EH (cell line): ENCODE data around the gene DGCR6.
"Not testable (repeated sequence)": the region's sequence is repeated elsewhere in the genome, so short reads cannot be mapped to it uniquely, and the experiment has no call there.

ENCODE experiments used
- DNase-seq: peaks from one replicate; pipeline ENCODE4 v3.0.0-alpha.2; 2015; ENCODE audit warnings: low read depth

The DGCR6 gene

DNA sequence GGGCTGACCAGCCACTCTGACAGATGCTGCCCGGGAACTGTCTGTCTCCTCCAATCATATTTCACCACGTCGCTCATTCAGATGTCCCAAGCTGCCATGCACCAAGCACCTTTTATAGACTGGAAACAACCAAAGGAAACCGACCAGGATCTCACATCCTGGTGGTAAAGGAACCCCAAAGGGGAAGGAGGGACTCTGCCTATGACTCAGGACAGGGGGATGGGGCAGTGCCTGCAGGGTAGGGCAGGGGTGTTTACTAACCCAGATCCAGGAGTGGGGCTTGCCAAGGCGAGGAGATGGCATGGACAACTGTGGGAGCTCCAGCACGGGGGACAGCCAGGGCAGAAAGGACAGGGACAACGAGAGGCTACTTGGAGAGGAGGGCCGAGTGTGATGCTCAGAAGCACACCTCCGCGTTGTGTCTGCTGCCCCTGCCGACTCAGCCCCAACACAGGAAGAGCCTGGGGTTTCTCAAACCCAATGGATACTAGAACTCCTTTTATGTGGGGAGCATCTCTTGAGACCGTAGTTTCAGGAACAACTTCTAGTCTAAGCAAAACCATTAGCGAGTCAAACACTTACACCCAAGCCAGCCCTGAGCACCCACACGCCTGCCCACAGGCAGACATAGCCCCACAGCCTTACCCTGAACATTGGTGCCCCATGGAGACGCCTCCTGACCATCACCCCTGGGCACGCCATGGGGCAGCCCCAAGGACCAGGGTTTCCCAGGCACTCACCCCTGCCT lies 26.0 kb downstream of the DGCR6 start:
- no peak for DNase-seq

GRCh38 chr22:18933914-18934313 lies 27.8 kb downstream of the DGCR6 start:
- no peak for DNase-seq

GRCh38 chr22:18934688-18935087 lies 28.6 kb downstream of the DGCR6 start:
- not testable (repeated sequence) for DNase-seq

DNA sequence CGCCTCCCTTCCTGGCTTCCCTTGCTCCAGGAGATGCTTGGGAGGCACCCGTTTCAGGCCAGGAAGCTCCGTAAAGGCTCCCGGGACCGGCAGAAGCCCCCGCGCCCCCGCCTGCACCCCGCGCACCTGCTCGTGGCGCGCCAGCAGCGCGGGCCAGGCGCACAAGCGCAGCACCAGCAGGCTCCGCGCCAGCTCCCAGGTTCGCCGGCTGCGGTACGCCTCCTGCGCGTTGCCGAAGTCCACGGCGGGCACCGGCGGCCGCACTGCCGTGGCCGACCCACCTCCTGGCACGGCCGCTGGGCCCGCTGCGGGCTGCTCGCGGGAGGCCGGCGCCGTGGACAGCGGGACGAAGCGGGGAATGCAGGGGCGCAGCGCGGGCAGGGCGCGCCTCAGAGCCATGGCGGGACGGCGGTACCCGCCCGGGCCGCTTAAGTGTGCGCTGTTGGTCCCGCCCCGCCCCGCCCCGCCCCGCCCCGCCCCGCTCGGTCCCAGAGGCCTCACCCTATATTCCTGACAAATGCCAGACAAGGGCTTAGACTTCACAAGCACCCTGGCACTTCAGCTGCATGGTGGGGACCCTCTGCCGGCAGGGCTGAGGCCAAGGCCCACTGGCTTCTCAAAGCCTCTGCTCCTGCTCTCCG lies 29.9 kb downstream of the DGCR6 start, which contains the start of gene PRODH:
TSS of gene PRODH (minus strand) at position 405 of the 641 bp plus-strand sequence. CDS start at position 399, 6 bp downstream.
- DNase-seq: no peak

GRCh38 chr22:18938691-18939090 lies 32.6 kb downstream of the DGCR6 start:
- DNase-seq: not testable (repeated sequence)

GRCh38 chr22:18947105-18947504 lies 41.0 kb downstream of the DGCR6 start:
- not testable (repeated sequence) for DNase-seq

GRCh38 chr22:18947905-18948304 lies 41.8 kb downstream of the DGCR6 start:
- DNase-seq: no peak

DNA sequence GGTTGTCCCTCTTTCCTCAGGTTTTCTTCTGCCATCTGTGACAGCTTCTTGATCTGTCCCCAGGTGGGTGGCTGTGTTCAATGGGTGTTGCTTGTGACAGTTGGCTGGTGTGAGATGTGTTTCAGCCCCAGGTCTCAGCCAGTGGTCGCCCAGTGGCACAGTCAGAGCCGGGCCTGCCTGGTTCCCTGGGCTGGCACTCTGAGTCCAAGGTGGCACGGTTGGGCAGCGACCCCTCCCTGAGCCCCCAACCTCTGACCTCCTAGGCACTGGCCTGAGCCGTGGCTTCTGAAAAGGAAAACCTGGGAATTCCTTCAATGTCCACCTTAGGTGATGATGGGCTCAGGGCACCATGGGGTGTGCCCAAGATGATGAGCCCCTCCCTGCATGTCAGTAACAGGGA lies 44.0 kb downstream of the DGCR6 start:
- DNase-seq: no peak

- no peak for DNase-seq
Measured at GRCh38 chr22:18952022-18952421, 45.9 kb downstream of the DGCR6 start.

- not testable (repeated sequence) for DNase-seq
Measured at GRCh38 chr22:18953128-18953527, 47.0 kb downstream of the DGCR6 start.

- DNase-seq: peak; percentile 57
Measured at GRCh38 chr22:18954303-18954989, 48.3 kb downstream of the DGCR6 start.

- no peak for DNase-seq
Measured at GRCh38 chr22:18954990-18955571, 49.0 kb downstream of the DGCR6 start.

DNA sequence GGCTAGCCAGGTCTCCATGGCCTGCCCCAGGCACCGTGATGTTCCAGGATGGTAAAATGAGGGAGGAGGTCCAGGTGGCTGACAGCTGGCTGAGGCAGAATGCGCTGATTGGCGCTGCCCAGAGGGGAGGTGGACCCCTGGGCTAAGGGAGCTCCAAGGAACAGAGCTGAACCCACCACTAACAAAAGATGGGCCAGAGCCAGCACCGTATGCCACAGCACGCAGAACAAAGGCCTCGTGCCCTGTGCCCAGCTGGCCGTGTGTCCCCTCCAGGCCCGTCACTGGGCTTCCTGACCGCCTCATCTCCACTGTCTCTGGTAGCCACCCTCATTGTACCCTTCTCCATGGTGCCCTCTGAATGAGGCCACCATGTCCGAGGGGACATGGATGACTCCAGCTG lies 49.6 kb downstream of the DGCR6 start:
- DNase-seq: no peak

DNA sequence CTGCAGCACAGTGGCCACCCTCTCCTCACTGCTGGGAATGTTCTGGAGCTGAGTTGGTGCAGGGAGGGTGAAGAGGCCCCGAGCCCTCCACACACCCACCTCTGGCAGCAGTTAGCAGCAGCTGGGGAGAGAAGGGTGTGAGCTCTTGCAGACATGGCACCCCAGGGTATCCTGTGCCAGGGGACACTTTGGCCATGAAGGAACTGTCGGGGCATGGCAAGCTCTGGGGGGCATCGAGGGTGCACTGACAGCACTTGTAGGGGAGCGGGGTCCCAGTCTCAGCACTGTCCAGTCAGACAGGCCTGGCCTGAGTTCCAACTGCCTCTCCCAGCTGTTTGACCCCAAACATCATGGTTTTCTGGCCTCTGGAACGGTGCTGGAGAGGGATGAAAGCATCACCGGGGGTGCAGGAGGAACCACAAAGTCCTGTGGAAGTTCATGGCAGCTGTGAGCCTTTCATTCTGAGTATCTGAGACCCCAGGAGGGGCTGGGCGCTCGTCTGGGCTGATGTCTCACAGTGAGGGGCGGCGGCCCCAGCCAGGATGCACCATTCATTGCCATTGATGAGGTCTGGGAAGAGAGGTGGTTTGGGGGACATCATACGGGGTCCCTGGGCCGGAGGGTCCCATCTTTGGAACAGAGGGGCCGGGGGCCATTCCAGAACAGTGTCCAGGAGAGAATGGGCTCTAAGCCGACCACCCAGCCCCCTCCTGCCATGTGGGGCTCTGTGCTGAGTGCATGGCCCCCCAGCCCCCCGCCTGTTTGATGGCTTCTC lies 50.2 kb downstream of the DGCR6 start:
- not testable (repeated sequence) for DNase-seq

DNA sequence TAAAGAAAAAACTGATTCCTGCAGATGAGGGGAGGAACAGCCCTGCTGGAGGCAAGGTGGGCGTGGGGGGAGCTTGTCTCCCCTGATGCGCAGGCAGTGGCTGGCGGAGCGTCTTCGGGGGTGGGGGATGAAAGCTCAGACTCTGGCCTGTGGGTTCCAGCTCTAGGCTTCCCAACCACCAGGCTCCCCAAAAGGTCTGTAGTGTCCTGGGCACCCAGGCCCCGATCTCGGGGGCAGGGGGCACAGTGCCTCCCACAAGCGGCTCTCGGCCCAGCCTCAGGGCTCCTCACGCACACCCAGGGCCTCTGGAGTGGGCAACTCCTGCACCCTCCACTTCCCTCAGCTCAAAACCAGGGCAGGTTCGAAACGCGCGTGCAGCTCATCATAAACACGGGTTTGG lies 50.8 kb downstream of the DGCR6 start:
- not testable (repeated sequence) for DNase-seq

DNA sequence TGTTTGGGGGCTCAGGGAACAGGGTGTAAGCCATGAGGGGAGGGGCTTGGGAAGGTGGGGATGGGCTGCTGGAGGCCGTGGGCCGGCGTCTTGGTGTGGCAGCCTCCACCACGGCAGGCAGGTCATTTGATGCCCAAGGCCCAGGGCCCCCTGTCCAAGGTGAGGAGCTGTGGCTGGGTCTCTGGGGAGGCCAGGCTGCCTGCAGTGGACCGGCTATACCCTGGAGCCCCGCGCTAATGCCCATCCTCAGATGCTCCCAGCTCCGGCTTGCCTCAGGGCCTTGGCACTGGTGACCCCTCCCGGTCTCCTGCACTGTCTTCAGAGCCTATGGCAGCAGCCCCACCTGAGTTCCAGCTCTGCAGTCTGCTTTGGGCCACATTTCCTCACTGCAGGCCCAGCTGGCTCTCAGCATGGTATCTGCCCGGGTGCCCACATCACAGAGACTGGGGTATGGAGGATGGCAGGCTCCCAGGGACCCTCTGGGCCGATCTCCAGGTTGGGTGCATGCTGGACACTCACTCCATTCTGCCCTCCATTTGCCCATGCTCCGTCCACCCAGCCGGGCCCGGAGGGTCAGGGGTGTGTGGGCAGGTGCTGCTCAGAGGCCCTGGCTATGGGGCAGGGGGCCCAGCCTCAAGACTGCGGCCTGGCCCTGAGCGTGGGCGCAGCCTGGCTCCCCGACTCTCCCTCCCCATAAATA lies 51.7 kb downstream of the DGCR6 start:
- not testable (repeated sequence) for DNase-seq

GRCh38 chr22:18958321-18958705 lies 52.2 kb downstream of the DGCR6 start:
- DNase-seq: not testable (repeated sequence)

- DNase-seq: not testable (repeated sequence)
Measured at GRCh38 chr22:18958738-18959137, 52.6 kb downstream of the DGCR6 start.

GRCh38 chr22:18959266-18959665 lies 53.1 kb downstream of the DGCR6 start:
- DNase-seq: not testable (repeated sequence)

DNA sequence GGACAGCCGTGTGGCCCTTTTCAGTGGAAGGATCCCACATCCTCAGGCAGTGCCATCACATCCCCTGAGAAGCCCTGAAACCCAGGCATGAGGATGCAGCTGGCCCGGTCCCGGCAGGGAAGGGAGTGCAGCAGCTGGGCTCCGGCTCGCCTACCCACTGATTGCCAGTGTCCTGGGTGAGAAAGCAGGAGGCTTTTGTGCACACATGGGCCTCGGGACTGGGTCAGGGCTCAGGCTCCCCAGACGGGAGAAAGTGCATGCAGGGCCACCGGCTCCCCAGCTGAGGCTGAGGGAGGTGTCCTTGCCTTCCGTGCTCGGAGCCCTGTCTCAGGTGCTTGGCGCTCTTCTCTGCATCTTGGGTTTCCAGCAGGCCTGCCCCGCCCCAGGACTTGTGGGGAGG lies 53.6 kb downstream of the DGCR6 start:
- not testable (repeated sequence) for DNase-seq
